CD14-positive monocyte (primary cell): Measurements from ENCODE around the gene VWA1. TPM values are rescaled to one million over a fixed set of nuclear protein-coding genes. Genes with fewer than 3 reads are reported as not detected.
"Not testable (repeated sequence)": the region's sequence is repeated elsewhere in the genome, so short reads cannot be mapped to it uniquely, and the experiment has no call there.

Source experiments
- DNase-seq, 3 donors: peaks; one replicate each; pipeline ENCODE4 v3.0.0-alpha.2; 2011 to 2022
- H2AFZ ChIP-seq: 2 replicates; pipeline ENCODE4 v1.6.0; 2012; ENCODE audit warnings: mild to moderate bottlenecking, low read depth, low read length, inconsistent platforms; ENCODE audit not compliant: insufficient read depth, poor library complexity, severe bottlenecking
- H3K27ac ChIP-seq, 2 donors: 1 replicate in 1 of 2; 2 replicates in 1 of 2; pipeline ENCODE4 v1.5.1; 2012 to 2013; ENCODE audit warnings: low read length in 2 of 2, control low read depth in 1 of 2, inconsistent platforms in 1 of 2, low read depth in 1 of 2, mild to moderate bottlenecking in 1 of 2
- H3K27me3 ChIP-seq, 2 donors: one replicate each; pipeline versions ENCODE4 v1.6.0 to v1.6.1; 2011 to 2013; ENCODE audit warnings: low read length in 2 of 2; ENCODE audit not compliant: control insufficient read depth in 2 of 2, insufficient read depth in 2 of 2
- H3K36me3 ChIP-seq, 2 donors: replicated peaks in 1 of 2; 1 replicate in 1 of 2; 2 replicates in 1 of 2; pipeline versions ENCODE4 v1.5.1 to v1.6.1; 2012 to 2013; ENCODE audit warnings: low read length in 2 of 2, control low read depth in 1 of 2, inconsistent platforms in 1 of 2, mild to moderate bottlenecking in 1 of 2; ENCODE audit not compliant: insufficient read depth in 2 of 2, control insufficient read depth in 1 of 2
- H3K4me1 ChIP-seq, 2 donors: 1 replicate in 1 of 2; 2 replicates in 1 of 2; pipeline versions ENCODE4 v1.5.1 to v1.6.1; 2012 to 2013; ENCODE audit warnings: low read length in 2 of 2, control low read depth in 1 of 2, inconsistent platforms in 1 of 2, mild to moderate bottlenecking in 1 of 2, moderate library complexity in 1 of 2; ENCODE audit not compliant: insufficient read depth in 2 of 2, control insufficient read depth in 1 of 2
- H3K4me2 ChIP-seq: replicated peaks from 2 replicates; pipeline ENCODE3; 2012; ENCODE audit warnings: low read length, moderate library complexity, mild to moderate bottlenecking; ENCODE audit not compliant: poor library complexity, severe bottlenecking; ENCODE audit errors: extremely low read depth
- H3K4me3 ChIP-seq, 3 experiments: fragments of 200-600 bp in 1 of 3; sonication (generic) in 1 of 3; replicated peaks in 1 of 3; 1 replicate in 2 of 3; 2 replicates in 1 of 3; pipeline ENCODE4 v1.5.1; 2011 to 2013; ENCODE audit warnings: low read length in 3 of 3, mild to moderate bottlenecking in 3 of 3, control low read depth in 2 of 3, low read depth in 2 of 3, inconsistent platforms in 1 of 3, moderate library complexity in 1 of 3
- H3K79me2 ChIP-seq: 2 replicates; pipeline ENCODE4 v1.6.0; 2012; ENCODE audit warnings: mild to moderate bottlenecking, control low read depth, inconsistent platforms, low read length, moderate library complexity; ENCODE audit not compliant: insufficient read depth
- H3K9ac ChIP-seq: 2 replicates; pipeline ENCODE4 v1.6.0; 2017; ENCODE audit warnings: low read length, mild to moderate bottlenecking; ENCODE audit not compliant: insufficient read depth, poor library complexity, severe bottlenecking
- H3K9me3 ChIP-seq, 2 donors: replicated peaks in 1 of 2; 1 replicate in 1 of 2; 2 replicates in 1 of 2; pipeline versions ENCODE4 v1.5.1 to v1.6.1; 2012 to 2013; ENCODE audit warnings: low read length in 2 of 2, control low read depth in 1 of 2; ENCODE audit not compliant: control insufficient read depth in 1 of 2, insufficient read depth in 1 of 2
- H4K20me1 ChIP-seq: 2 replicates; pipeline ENCODE4 v1.6.0; 2012; ENCODE audit warnings: mild to moderate bottlenecking, low read length, control low read depth, moderate library complexity; ENCODE audit not compliant: insufficient read depth
- H3K27ac Mint-ChIP-seq, 7 donors: one replicate each; pipeline ENCODE4 v1.8.0; 2020; ENCODE audit warnings: mild to moderate bottlenecking in 7 of 7, mixed read lengths in 7 of 7, moderate library complexity in 6 of 7, inconsistent platforms in 2 of 7
- H3K27me3 Mint-ChIP-seq, 3 donors: one replicate each; pipeline ENCODE4 v1.8.0; 2021 to 2022; ENCODE audit warnings: low read depth in 3 of 3, mild to moderate bottlenecking in 3 of 3, mixed read lengths in 3 of 3, moderate library complexity in 3 of 3, inconsistent platforms in 1 of 3
- H3K36me3 Mint-ChIP-seq, 2 donors: one replicate each; pipeline ENCODE4 v1.8.0; 2020; ENCODE audit warnings: mixed read lengths in 2 of 2, inconsistent platforms in 1 of 2, mild to moderate bottlenecking in 1 of 2
- H3K4me1 Mint-ChIP-seq: one replicate; pipeline ENCODE4 v1.8.0; 2020; ENCODE audit warnings: mild to moderate bottlenecking, mixed read lengths
- H3K4me3 Mint-ChIP-seq, 2 donors: one replicate each; pipeline ENCODE4 v1.8.0; 2020; ENCODE audit warnings: mild to moderate bottlenecking in 2 of 2, mixed read lengths in 2 of 2, moderate library complexity in 1 of 2
- H3K9me3 Mint-ChIP-seq, 7 donors: one replicate each; pipeline ENCODE4 v1.8.0; 2020 to 2022; ENCODE audit warnings: mixed read lengths in 7 of 7, mild to moderate bottlenecking in 6 of 7, moderate library complexity in 6 of 7, inconsistent platforms in 2 of 7
- CTCF ChIP-seq: fragments of 200-600 bp; IDR thresholded peaks from one replicate; pipeline ENCODE4 v1.8.0; 2022; ENCODE audit warnings: antibody characterized with exemption, mild to moderate bottlenecking
- WGBS: methylation state at CpG from one replicate; pipeline ENCODE4 v1.1.5; 2013; ENCODE audit warnings: missing lambda C conversion rate; ENCODE audit not compliant: insufficient coverage; 5-methylcytosine and 5-hydroxymethylcytosine counted together
- intact Hi-C, 2 donors: fragments of 100-400 bp; cut with micrococcal nuclease; formaldehyde crosslinking; loops; one replicate each; pipeline versions ENCODE4 v1.15.0 to v1.15.1; 2023
- polyA plus RNA-seq, 3 donors: library from polyadenylated mRNA; depleted of rRNA in 1 of 3; unstranded in 2 of 3; stranded (reverse) in 1 of 3; fragments of 300-500 nt in 2 of 3; fragments of >200 nt in 1 of 3; fragmentation: Illumina TruSeq in 2 of 3; gene quantifications; 1 replicate in 2 of 3; 2 replicates in 1 of 3; pipeline ENCODE4 v1.2.3, GENCODE V29; 2012 to 2021

The VWA1 gene
- polyA plus RNA-seq, 3 donors: not detected

DNA sequence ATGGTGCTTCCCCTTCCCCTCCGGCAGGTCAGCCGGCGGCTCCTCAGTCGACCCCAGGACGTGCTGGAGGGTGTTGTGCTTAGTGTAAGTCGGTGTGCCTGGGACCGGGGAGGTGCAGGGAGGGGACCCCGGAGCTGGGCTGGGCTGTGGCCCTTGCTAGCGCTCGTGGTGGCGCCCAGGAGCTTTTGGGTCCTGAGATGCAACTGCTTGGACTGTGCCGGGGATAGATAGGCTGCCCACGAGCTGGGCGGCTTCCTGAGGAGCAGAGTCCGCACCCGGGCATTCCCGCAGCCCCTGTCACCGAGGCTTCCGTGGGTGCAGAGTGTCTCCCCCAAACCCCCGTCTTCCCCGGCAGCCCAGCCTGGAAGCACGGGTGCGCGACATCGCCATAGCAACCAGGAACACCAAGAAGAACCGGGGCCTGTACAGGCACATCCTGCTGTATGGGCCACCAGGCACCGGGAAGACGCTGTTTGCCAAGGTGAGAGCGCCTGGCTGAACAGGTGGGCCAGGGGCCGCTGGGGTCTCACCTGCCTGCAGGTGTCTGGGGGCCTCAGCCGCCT, 50.3 kb downstream of the VWA1 start:
- H2AFZ ChIP-seq, H3K9ac ChIP-seq, H4K20me1 ChIP-seq, H3K27me3 Mint-ChIP-seq, intact Hi-C loops, H3K27ac Mint-ChIP-seq, H3K4me3 Mint-ChIP-seq, DNase-seq, H3K4me2 ChIP-seq, H3K27me3 ChIP-seq, H3K9me3 ChIP-seq, H3K4me1 ChIP-seq, H3K27ac ChIP-seq, H3K4me3 ChIP-seq, H3K4me1 Mint-ChIP-seq, H3K79me2 ChIP-seq: not testable (repeated sequence)
- H3K36me3 Mint-ChIP-seq: peaks cover 51 to 78% of the 10 kb centered on the region in 2 donors
- peaks cover 46 to 65% of the 10 kb centered on the region in 2 donors for H3K36me3 ChIP-seq
- peaks cover 0 to 12% (median 3%) of the 10 kb centered on the region in 7 donors for H3K9me3 Mint-ChIP-seq
- WGBS: 99% methylated on average over 24 of the region's 31 CpGs

DNA sequence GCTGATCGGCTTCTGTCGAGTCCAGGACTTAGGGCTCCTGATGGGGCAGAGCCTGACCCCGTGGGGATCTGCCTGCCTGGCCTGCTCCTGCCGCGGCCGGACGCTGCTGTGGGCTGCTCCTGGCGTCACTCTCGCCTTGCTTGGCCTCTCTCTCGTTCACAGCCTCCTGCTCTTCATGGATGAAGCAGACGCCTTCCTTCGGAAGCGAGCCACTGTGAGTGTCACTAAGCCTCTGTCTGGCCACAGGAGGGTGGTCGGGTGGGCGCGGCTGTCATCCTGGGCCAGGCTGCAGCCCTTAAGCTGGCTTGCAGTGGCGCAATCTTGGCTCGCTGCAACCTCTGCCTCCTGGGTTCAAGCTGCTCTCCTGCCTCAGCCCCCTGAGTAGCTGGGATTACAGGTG, 52.2 kb downstream of the VWA1 start:
- H3K4me3 Mint-ChIP-seq: no peak overlapping the region
- no peak overlapping the region for H3K27ac Mint-ChIP-seq
- intact Hi-C loops: no loop called here
- H3K27me3 Mint-ChIP-seq: peaks cover 0 to 2% (median 0%) of the 10 kb centered on the region in 3 donors
- Histone ChIP-seq H3K4me1 (no peaks in the 10 kb centered on the region), H3K9ac (no peak overlapping the region), H3K36me3 (peaks cover 47 to 70% of the 10 kb centered on the region in 2 donors), H3K27ac (no peak overlapping the region), H4K20me1 (no peaks in the 10 kb centered on the region), H3K27me3 (no peaks in the 10 kb centered on the region), H3K79me2 (no peaks in the 10 kb centered on the region), H2AFZ (no peak overlapping the region), H3K4me3 (no peak overlapping the region), H3K9me3 (peaks cover 9 to 27% of the 10 kb centered on the region in 2 donors), H3K4me2 (no peak overlapping the region)
- whole genome bisulfite sequencing: 97% methylated on average over 15 of the region's 18 CpGs
- peaks cover 14 to 29% (median 18%) of the 10 kb centered on the region in 7 donors for H3K9me3 Mint-ChIP-seq
- DNase-seq: no peak
- H3K36me3 Mint-ChIP-seq: peaks cover 52 to 84% of the 10 kb centered on the region in 2 donors
- no peak for TF ChIP-seq CTCF
- no peaks in the 10 kb centered on the region for H3K4me1 Mint-ChIP-seq
